ENCODE data around the gene THSD8.

GRCh38 chr19:12786952-12787351 lies 14.9 kb upstream of the THSD8 start:
- TF ChIP-seq, protein P1, sequence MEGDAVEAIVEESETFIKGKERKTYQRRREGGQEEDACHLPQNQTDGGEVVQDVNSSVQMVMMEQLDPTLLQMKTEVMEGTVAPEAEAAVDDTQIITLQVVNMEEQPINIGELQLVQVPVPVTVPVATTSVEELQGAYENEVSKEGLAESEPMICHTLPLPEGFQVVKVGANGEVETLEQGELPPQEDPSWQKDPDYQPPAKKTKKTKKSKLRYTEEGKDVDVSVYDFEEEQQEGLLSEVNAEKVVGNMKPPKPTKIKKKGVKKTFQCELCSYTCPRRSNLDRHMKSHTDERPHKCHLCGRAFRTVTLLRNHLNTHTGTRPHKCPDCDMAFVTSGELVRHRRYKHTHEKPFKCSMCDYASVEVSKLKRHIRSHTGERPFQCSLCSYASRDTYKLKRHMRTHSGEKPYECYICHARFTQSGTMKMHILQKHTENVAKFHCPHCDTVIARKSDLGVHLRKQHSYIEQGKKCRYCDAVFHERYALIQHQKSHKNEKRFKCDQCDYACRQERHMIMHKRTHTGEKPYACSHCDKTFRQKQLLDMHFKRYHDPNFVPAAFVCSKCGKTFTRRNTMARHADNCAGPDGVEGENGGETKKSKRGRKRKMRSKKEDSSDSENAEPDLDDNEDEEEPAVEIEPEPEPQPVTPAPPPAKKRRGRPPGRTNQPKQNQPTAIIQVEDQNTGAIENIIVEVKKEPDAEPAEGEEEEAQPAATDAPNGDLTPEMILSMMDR (conservative IDR thresholded peaks at IDR 0.05 in 1 of 2, IDR thresholded peaks at IDR 0.05 in 1 of 2; ENCODE audit: extremely low read depth in 1 of 2, insufficient read depth in 1 of 2, low read depth in 1 of 2, low read length in 2 of 2): no peak
- no peak for TF ChIP-seq EZH2 (IDR thresholded peaks at IDR 0.05; ENCODE audit: borderline replicate concordance, low read length)

Measured in mammary epithelial cell (primary cell).